GM18951 (cell line): ENCODE measurements around the gene MTMR3.

Experiments used
- POLR2A ChIP-seq: IDR thresholded peaks from 4 replicates; pipeline ENCODE4 v1.6.1; 2011; ENCODE audit warnings: mild to moderate bottlenecking; ENCODE audit not compliant: insufficient read length, insufficient read depth; ENCODE audit errors: extremely low read depth
- in situ Hi-C: fragments of 300-500 bp; cut with MboI; formaldehyde crosslinking; loops from one replicate; pipeline ENCODE4 v1.12.0; 2022; ENCODE audit warnings: low sequenced_read_pairs, mixed read lengths, inconsistent platforms; ENCODE audit not compliant: unreplicated experiment

The MTMR3 gene

DNA sequence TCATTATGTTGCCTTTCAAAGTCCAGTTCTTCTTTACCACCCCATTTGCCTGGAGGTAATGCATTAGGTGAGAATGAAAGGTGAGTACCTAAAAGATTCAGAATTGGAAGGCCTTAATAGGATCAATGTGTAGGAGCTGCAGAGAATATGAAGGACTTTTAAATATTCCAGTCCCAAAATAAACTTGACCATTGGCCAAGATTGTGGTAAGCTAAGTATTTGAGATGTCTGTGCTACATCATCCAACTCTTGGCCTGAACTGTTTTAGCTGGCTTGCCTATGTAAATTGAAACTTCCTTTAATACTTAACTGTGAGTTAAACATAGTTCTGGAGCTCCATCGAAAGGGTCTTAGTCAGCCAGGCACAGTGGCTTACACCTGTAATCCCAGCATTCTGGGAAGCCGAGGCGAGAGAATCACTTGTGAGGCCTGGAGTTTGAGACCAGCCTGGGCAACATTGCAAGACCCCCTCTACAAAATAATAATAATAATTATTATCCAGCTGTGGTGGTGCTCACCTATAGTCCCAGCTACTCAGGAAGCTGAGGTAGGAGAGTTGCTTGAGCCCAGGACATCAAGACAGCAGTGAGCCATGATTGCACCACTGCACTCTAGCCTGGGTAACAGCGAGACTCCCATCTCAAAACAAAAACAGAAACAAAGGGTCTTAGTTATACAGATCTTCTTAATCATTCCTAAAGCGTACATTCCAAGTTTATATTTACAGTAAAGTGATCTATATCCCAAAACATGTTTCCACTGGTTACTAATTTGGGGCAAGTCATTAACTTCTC, 29.8 kb downstream of the MTMR3 start:
- no peak for TF ChIP-seq POLR2A
- in situ Hi-C loops: no loop called here

DNA sequence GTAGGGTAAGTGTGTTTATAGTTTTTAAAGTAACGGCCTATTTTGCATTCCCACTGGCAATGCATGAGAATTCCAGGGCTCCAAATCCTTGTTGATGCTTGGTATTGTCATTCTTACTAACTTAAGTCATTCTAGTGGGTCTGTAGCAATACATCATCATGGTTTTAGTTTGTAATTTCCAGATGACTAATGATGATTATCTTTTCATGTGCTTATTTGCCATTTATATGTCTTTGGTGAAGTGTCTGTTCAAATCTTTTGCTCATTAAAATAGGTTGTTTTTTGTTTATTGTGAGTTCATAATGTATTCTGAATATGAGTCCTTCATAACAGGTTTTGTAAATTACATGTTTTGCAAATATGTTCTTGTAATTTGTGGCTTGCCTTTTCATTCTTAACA, 31.2 kb downstream of the MTMR3 start:
- no peak for TF ChIP-seq POLR2A
- in situ Hi-C loops: no loop called here

DNA sequence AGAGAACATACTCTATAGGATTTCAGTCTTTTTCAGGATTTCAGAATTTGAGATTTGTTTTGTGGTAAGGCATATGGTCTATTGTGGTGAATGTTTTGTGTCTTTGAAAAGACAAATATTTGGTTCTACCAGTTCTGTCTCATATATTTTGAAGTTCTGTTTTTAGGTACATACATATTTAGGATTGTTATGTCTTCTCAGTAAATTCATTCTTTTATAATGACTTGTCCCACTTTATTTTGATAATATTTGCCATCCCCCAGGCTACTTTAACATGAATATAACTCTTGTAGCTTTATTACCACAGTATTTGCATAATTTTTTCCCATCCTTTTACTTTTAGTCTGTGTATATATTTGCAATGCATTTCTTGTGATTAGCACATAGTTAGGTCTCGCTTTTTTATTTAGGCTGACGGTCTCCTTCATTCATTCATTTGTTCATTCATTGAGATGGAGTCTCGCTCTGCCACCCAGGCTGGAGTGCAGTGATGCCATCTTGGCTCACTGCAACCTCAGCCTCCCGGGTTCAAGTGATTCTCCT, 32.1 kb downstream of the MTMR3 start:
- no peak for TF ChIP-seq POLR2A
- in situ Hi-C loops: no loop called here

- in situ Hi-C loops: no loop called here
- TF ChIP-seq POLR2A: no peak
These were observed 33.1 kb downstream of the MTMR3 start for GRCh38 chr22:29916007-29916544.

DNA sequence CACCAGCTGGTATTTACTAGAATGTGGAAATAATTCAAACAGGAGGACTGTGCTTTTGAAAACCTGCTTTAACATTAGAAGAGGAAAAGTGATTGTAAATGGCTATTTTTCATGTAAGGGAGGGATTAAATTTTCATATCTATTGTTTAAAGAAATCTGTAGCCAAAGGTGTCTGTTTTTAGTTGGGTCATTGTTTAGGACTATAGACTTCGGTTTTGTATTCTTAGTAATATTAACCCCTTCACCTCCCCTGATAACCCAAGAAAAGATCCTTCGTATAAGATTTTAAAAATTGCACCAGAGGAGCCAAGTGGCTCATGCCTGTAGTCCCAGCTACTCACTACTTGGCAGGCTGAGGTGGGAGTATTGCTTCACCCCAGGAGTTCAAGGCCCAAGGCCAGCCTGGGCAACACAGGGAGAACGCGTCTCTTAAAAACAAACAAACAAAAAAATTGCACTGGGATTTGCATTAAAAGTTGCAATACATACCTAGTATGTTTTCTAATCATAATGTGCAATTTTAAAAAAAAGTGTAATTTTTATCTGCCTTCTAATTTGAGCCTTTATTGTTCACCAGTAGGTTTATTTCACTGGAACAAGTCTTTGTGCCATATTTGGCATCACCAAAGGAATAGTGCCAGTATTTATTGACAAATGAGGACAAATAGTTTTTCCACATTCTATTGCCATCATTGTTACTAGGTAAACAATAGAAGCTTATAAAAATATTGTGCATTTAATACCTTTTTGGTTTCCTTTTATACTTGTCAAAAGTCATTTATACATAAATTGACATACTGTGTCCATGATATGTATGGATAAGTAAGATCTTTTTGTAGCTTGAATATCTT, 34.3 kb downstream of the MTMR3 start:
- in situ Hi-C loops: no loop called here
- TF ChIP-seq POLR2A: no peak

GRCh38 chr22:29925402-29925801, 42.4 kb downstream of the MTMR3 start:
- in situ Hi-C loops: no loop called here
- no peak for TF ChIP-seq POLR2A

DNA sequence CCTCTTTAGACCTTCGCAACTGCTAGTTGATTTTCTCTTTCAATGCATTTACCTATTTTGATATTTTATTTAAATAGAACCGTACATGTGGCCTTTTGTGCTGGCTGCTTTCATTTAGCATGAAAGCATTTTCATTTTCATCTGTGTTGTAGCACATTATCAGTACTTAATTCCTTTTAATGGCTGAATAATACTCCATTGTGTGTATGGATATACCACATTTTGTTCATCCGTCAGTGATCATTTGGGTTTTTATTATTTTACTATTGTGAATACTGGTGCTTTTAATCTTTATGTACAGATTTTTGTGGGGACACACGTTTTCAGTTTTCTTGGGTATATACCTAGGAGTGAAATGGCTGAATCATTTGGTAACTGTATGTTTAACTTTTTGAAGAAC, 43.1 kb downstream of the MTMR3 start:
- no peak for TF ChIP-seq POLR2A
- in situ Hi-C loops: no loop called here

DNA sequence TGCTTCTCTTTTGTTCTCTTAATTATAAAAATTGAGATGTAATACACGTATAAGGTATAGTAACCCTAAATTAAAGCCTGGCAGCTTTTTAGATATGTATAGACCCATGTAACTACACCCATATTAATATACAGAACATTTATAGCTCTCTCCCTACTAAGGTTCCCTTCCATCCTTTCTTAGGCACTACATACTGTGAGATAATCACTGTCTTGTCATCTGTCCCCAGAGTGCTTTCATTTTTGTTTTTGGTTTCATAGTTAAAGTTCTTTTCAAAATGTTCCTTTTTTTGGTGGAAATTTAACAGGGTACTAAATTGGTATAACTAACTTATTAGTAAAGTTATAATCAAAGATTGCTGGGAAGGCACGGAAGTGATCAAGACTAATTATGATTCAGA, 49.2 kb downstream of the MTMR3 start:
- TF ChIP-seq POLR2A: no peak
- in situ Hi-C loops: no loop called here

- no peak for TF ChIP-seq POLR2A
These were observed 50.6 kb downstream of the MTMR3 start for GRCh38 chr22:29933619-29934018.

DNA sequence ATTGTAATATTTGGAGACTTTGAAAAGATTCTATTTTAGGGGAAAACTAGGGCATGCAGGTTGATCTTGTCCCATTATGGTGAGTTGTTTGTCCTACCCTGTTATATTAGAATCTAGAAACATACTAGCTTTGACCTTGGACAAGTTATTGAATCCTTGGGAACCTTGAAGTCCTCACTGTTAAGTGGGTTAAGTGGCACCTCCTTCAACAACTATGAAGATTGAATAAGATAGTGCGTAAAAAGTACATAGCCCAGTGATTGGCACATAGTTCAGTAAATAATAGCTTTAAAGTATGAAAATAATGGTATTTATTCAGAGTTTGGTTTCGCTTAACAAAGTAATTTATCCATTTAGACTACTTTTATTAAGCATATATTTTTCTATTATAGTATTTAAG, 51.6 kb downstream of the MTMR3 start:
- TF ChIP-seq POLR2A: no peak
- in situ Hi-C loops: no loop called here

More at GRCh38 chr22:29933619-29934018, 50.6 kb downstream of the MTMR3 start:
- in situ Hi-C loops: no loop called here

- TF ChIP-seq POLR2A: no peak
- in situ Hi-C loops: no loop called here
These were observed 53.2 kb downstream of the MTMR3 start for GRCh38 chr22:29936186-29936585.

DNA sequence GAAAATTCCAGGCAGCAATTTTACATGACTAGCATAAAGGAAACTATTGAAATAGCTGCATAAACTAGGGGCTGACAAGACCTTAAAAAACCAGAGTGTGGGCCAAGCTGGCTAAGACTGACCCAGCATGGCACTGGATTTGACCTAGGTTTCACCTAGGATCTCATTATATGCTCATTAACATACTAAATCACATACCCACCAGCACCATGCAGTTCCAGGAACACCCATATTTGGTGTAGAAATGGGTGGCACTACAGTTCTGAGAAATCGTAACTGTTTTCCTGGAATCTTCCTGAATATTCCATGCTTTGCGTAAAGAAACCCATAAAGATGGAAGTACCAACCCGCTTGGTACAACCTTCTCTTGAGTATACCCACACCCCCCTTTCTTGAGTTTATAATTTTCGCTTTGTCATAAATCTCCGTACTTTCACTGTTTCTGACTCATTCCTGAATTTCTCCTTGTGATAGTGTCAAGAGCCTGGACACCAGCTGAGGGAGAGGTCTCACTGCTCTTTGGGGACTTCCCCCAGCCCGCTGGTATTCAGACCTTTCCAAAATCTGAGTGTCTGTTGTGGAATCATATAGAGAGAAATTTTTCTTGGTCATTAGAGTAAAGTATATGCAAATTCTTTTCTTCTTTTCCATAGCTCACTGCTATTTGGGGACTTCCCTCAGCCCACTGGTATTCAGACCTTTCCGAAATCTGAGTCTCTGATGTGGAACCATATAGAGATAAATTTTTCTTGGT, 55.1 kb downstream of the MTMR3 start:
- TF ChIP-seq POLR2A: no peak
- in situ Hi-C loops: no loop called here

GRCh38 chr22:29940526-29940925, 57.6 kb downstream of the MTMR3 start:
- in situ Hi-C loops: no loop called here
- TF ChIP-seq POLR2A: no peak
